Measurements from ENCODE around the gene LINC01488.

LINC01488 gene

GRCh38 chr11:69530278-69531070, 49.0 kb downstream of the LINC01488 start:
- H3K9me3 ChIP-seq = no peaks in the 10 kb centered on the region
- peaks cover 6% of the 10 kb centered on the region; the same call in 1 of the 2 replicates for H3K27me3 ChIP-seq (ENCODE audit: low read depth)
- in situ Hi-C loops (cut with MboI; ENCODE audit: low sequenced_read_pairs) = no loop called here
- DNase-seq (ENCODE audit: low spot score in 2 of 2) = no peak
- no peak overlapping the region for H3K4me3 ChIP-seq
- no peaks in the 10 kb centered on the region for H3K36me3 ChIP-seq (replicated peaks)
- no peaks in the 10 kb centered on the region for H3K4me1 ChIP-seq

GRCh38 chr11:69531071-69531716, 49.7 kb downstream of the LINC01488 start:
- no peaks in the 10 kb centered on the region for H3K36me3 ChIP-seq (replicated peaks)
- H3K4me1 ChIP-seq = no peaks in the 10 kb centered on the region
- H3K9me3 ChIP-seq = no peaks in the 10 kb centered on the region
- no peak overlapping the region for H3K4me3 ChIP-seq
- in situ Hi-C loops (cut with MboI; ENCODE audit: low sequenced_read_pairs) = no loop called here
- no peak for DNase-seq (ENCODE audit: low spot score in 2 of 2)
- H3K27me3 ChIP-seq (ENCODE audit: low read depth) = peaks cover 6% of the 10 kb centered on the region; the same call in 1 of the 2 replicates

GRCh38 chr11:69531717-69532088, 50.2 kb downstream of the LINC01488 start:
- in situ Hi-C loops (cut with MboI; ENCODE audit: low sequenced_read_pairs) = no loop called here
- no peak for DNase-seq (ENCODE audit: low spot score in 2 of 2)
- no peak overlapping the region for H3K4me3 ChIP-seq
- H3K36me3 ChIP-seq (replicated peaks) = no peaks in the 10 kb centered on the region
- H3K9me3 ChIP-seq = no peaks in the 10 kb centered on the region
- no peaks in the 10 kb centered on the region for H3K4me1 ChIP-seq
- H3K27me3 ChIP-seq (ENCODE audit: low read depth) = peaks cover 6% of the 10 kb centered on the region; the same call in 1 of the 2 replicates

- no peaks in the 10 kb centered on the region for H3K9me3 ChIP-seq
- H3K4me3 ChIP-seq = no peak overlapping the region
- H3K36me3 ChIP-seq (replicated peaks) = no peaks in the 10 kb centered on the region
- peaks cover 6% of the 10 kb centered on the region; the same call in 1 of the 2 replicates for H3K27me3 ChIP-seq (ENCODE audit: low read depth)
- in situ Hi-C loops (cut with MboI; ENCODE audit: low sequenced_read_pairs) = no loop called here
- no peak for DNase-seq (ENCODE audit: low spot score in 2 of 2)
- H3K4me1 ChIP-seq = no peaks in the 10 kb centered on the region
These were observed 52.1 kb downstream of the LINC01488 start for GRCh38 chr11:69533296-69534165.

GRCh38 chr11:69534166-69534530, 52.7 kb downstream of the LINC01488 start:
- Histone ChIP-seq H3K9me3 (no peaks in the 10 kb centered on the region), H3K36me3 (replicated peaks) (no peaks in the 10 kb centered on the region), H3K4me1 (no peaks in the 10 kb centered on the region), H3K4me3 (no peak overlapping the region), H3K27me3 (ENCODE audit: low read depth) (peaks cover 6% of the 10 kb centered on the region; the same call in 1 of the 2 replicates)
- DNase-seq (ENCODE audit: low spot score in 2 of 2) = no peak
- in situ Hi-C loops (cut with MboI; ENCODE audit: low sequenced_read_pairs) = no loop called here

GRCh38 chr11:69535908-69536307, 54.4 kb downstream of the LINC01488 start:
- no peaks in the 10 kb centered on the region for H3K9me3 ChIP-seq
- no peaks in the 10 kb centered on the region for H3K36me3 ChIP-seq (replicated peaks)
- H3K4me1 ChIP-seq = no peaks in the 10 kb centered on the region
- no peak overlapping the region for H3K4me3 ChIP-seq
- DNase-seq (ENCODE audit: low spot score in 2 of 2) = no peak
- peaks cover 6% of the 10 kb centered on the region; the same call in 1 of the 2 replicates for H3K27me3 ChIP-seq (ENCODE audit: low read depth)
- in situ Hi-C loops (cut with MboI; ENCODE audit: low sequenced_read_pairs) = no loop called here

- Histone ChIP-seq H3K36me3 (replicated peaks) (no peaks in the 10 kb centered on the region), H3K27me3 (ENCODE audit: low read depth) (peaks cover 6% of the 10 kb centered on the region; the same call in 1 of the 2 replicates), H3K4me1 (no peaks in the 10 kb centered on the region), H3K4me3 (no peak overlapping the region), H3K9me3 (no peaks in the 10 kb centered on the region)
- no peak for DNase-seq (ENCODE audit: low spot score in 2 of 2)
- in situ Hi-C loops (cut with MboI; ENCODE audit: low sequenced_read_pairs) = no loop called here
These were observed 54.9 kb downstream of the LINC01488 start for GRCh38 chr11:69536406-69536805.

GRCh38 chr11:69537126-69537525, 55.7 kb downstream of the LINC01488 start:
- no peak overlapping the region for H3K4me3 ChIP-seq
- H3K9me3 ChIP-seq = no peaks in the 10 kb centered on the region
- H3K27me3 ChIP-seq (ENCODE audit: low read depth) = peaks cover 3% of the 10 kb centered on the region; the same call in 1 of the 2 replicates
- H3K4me1 ChIP-seq = no peaks in the 10 kb centered on the region
- in situ Hi-C loops (cut with MboI; ENCODE audit: low sequenced_read_pairs) = no loop called here
- H3K36me3 ChIP-seq (replicated peaks) = no peaks in the 10 kb centered on the region
- no peak for DNase-seq (ENCODE audit: low spot score in 2 of 2)

- H3K9me3 ChIP-seq = no peaks in the 10 kb centered on the region
- H3K36me3 ChIP-seq (replicated peaks) = no peaks in the 10 kb centered on the region
- in situ Hi-C loops (cut with MboI; ENCODE audit: low sequenced_read_pairs) = no loop called here
- H3K4me3 ChIP-seq = no peak overlapping the region
- H3K4me1 ChIP-seq = no peaks in the 10 kb centered on the region
- no peak for DNase-seq (ENCODE audit: low spot score in 2 of 2)
- H3K27me3 ChIP-seq (ENCODE audit: low read depth) = no peaks in the 10 kb centered on the region
These were observed 56.6 kb downstream of the LINC01488 start for GRCh38 chr11:69537855-69538640.

GRCh38 chr11:69538854-69539253, 57.4 kb downstream of the LINC01488 start:
- no peaks in the 10 kb centered on the region for H3K4me1 ChIP-seq
- no peak for DNase-seq (ENCODE audit: low spot score in 2 of 2)
- in situ Hi-C loops (cut with MboI; ENCODE audit: low sequenced_read_pairs) = no loop called here
- no peaks in the 10 kb centered on the region for H3K36me3 ChIP-seq (replicated peaks)
- no peak overlapping the region for H3K4me3 ChIP-seq
- H3K27me3 ChIP-seq (ENCODE audit: low read depth) = no peaks in the 10 kb centered on the region
- no peaks in the 10 kb centered on the region for H3K9me3 ChIP-seq

- no peaks in the 10 kb centered on the region for H3K9me3 ChIP-seq
- DNase-seq (ENCODE audit: low spot score in 2 of 2) = no peak
- H3K36me3 ChIP-seq (replicated peaks) = no peaks in the 10 kb centered on the region
- no peaks in the 10 kb centered on the region for H3K27me3 ChIP-seq (ENCODE audit: low read depth)
- no peak overlapping the region for H3K4me3 ChIP-seq
- no peaks in the 10 kb centered on the region for H3K4me1 ChIP-seq
- in situ Hi-C loops (cut with MboI; ENCODE audit: low sequenced_read_pairs) = no loop called here
These were observed 58.1 kb downstream of the LINC01488 start for GRCh38 chr11:69539416-69540117.

- Histone ChIP-seq H3K36me3 (replicated peaks) (no peaks in the 10 kb centered on the region), H3K27me3 (ENCODE audit: low read depth) (no peaks in the 10 kb centered on the region), H3K4me1 (no peaks in the 10 kb centered on the region), H3K9me3 (no peaks in the 10 kb centered on the region), H3K4me3 (no peak overlapping the region)
- in situ Hi-C loops (cut with MboI; ENCODE audit: low sequenced_read_pairs) = no loop called here
- DNase-seq (ENCODE audit: low spot score in 2 of 2) = peak in 1 of 2 experiments; percentile 48
These were observed 58.9 kb downstream of the LINC01488 start for GRCh38 chr11:69540118-69541000.
